Aorta (tissue), 5 donors: ENCODE data around the gene KLK4. TPM values are rescaled to one million over a fixed set of nuclear protein-coding genes. Genes with fewer than 3 reads are reported as not detected.

ENCODE experiments used
- ATAC-seq: fragments of 200-7000 bp; cut with Tn5 transposase; one replicate; pipeline ENCODE4 v1.9.1; 2022; ENCODE audit warnings: moderate library complexity; ENCODE audit not compliant: low FRiP score
- DNase-seq, 2 donors: peaks; one replicate each; pipeline ENCODE4 v3.0.0-alpha.2; 2020
- H3K27ac ChIP-seq, 2 donors: one replicate each; pipeline ENCODE4 v1.5.1; 2013; ENCODE audit warnings: low read length in 2 of 2, mild to moderate bottlenecking in 2 of 2, moderate library complexity in 2 of 2, control low read depth in 1 of 2, inconsistent platforms in 1 of 2, low read depth in 1 of 2
- H3K27me3 ChIP-seq, 2 donors: one replicate each; pipeline ENCODE4 v1.6.1; 2013; ENCODE audit warnings: control low read depth in 1 of 2, low read length in 1 of 2, mild to moderate bottlenecking in 1 of 2, moderate library complexity in 1 of 2; ENCODE audit not compliant: insufficient read depth in 2 of 2, control insufficient read depth in 1 of 2
- H3K36me3 ChIP-seq, 2 donors: one replicate each; pipeline ENCODE4 v1.6.1; 2013; ENCODE audit warnings: control low read depth in 1 of 2, low read length in 1 of 2, mild to moderate bottlenecking in 1 of 2; ENCODE audit not compliant: insufficient read depth in 2 of 2, control insufficient read depth in 1 of 2
- H3K4me1 ChIP-seq, 2 donors: one replicate each; pipeline ENCODE4 v1.6.1; 2013; ENCODE audit warnings: low read length in 2 of 2, control low read depth in 1 of 2, mild to moderate bottlenecking in 1 of 2, moderate library complexity in 1 of 2; ENCODE audit not compliant: insufficient read depth in 2 of 2, control insufficient read depth in 1 of 2
- H3K4me3 ChIP-seq, 2 donors: one replicate each; pipeline ENCODE4 v1.5.1; 2013; ENCODE audit warnings: low read length in 2 of 2, control low read depth in 1 of 2, mild to moderate bottlenecking in 1 of 2
- H3K9me3 ChIP-seq: one replicate; pipeline ENCODE4 v1.6.1; 2013; ENCODE audit warnings: mild to moderate bottlenecking, low read length; ENCODE audit not compliant: control insufficient read depth
- WGBS, 2 donors: extraction: QIAGEN DNeasy Blood & Tissue Kit; methylation state at CpG; one replicate each; pipeline ENCODE4 v1.1.7; 2013; 5-methylcytosine and 5-hydroxymethylcytosine counted together
- intact Hi-C, 2 donors: fragments of 100-400 bp; cut with DNase I; formaldehyde crosslinking; loops; one replicate each; pipeline versions ENCODE4 v1.14.2 to v1.15.0; 2022
- long read RNA-seq, 2 donors: library from polyadenylated mRNA; unstranded; transcript quantifications; one replicate each; pipeline ENCODE4 v2.0.0, GENCODE V29; 2020 to 2021
- polyA plus RNA-seq, 2 donors: library from polyadenylated mRNA; stranded (reverse); fragments of 200-250 nt; gene quantifications; one replicate each; pipeline ENCODE4 v1.2.3, GENCODE V29; 2013
- total RNA-seq, 2 donors: library from RNA; stranded (reverse); fragmentation: NEBNext Ultra II Directional; extraction: Animal tissue kit (Norgen Biotek cat#: 25700); gene quantifications; one replicate each; pipeline ENCODE4 v1.2.1, GENCODE V29; 2021
- donor health status: healthy with polysubstance abuse.
- donor health status: Bipolar disorder and iron deficiency.
- donor health status: DM: no; HTN: no; CAD: no.
- donor health status: DM: no; HTN: no; CAD: no.
- donor health status: DM: yes; HTN: yes; CAD: no.

The KLK4 gene, protein sequence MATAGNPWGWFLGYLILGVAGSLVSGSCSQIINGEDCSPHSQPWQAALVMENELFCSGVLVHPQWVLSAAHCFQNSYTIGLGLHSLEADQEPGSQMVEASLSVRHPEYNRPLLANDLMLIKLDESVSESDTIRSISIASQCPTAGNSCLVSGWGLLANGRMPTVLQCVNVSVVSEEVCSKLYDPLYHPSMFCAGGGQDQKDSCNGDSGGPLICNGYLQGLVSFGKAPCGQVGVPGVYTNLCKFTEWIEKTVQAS
- not detected for total RNA-seq
- not detected for polyA plus RNA-seq
- long read RNA-seq, donor 1, result 0 reads
- long read RNA-seq, donor 2, result 0 reads

DNA sequence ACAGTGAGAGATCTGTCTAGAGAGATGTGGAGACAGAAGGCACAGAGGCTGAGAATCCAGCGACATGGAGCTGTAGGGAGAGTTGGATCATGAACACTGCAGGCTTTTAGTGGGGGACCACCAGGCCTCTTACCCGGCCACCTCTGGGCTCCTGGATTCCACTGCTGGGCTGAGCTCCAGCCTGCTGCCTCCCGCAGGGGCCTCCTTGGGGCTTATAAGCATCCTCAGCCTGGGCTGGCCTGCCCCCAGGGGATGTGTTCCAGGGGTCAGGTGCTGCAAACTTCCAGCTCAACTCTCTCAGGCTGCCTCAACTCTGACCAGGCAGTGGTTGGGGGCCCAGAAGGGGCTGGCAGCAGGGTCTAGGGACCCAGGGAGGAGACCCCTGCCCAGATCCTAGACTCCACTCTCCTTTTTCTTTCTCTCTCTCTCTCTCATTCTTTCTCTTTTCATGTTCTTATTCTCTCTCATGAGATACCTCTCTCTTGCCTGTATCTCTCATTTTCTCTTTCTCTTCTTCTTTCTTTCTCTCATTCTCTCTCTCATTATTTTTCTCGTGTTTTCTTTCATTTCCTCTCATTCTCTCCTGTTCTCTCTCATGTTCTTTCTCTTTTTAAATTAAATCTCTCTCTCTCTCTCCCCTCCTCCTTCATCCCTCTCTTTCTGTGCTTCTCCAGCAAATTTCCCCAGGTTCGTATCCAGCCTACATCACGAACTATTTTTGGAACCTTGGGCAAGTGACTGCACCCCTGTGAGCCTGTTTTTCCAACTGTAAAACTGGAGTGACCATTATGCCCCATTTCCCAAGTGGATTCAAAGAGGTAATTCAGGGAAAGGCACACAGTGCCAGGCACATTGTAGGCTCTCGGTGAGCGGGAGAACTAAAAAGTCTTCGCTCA, at the start of gene KLK4:
Gene KLK4 (minus strand): TSS at position 190 of the 896 bp plus-strand sequence. CDS start 657 bp downstream, outside the sequence.
- Histone ChIP-seq H3K4me3 (no peak within 1 kb of the TSS), H3K36me3 (no peaks in the 10 kb centered on the region), H3K27ac (no peak within 1 kb of the TSS), H3K9me3 (no peaks in the 10 kb centered on the region), H3K27me3 (no peaks in the 10 kb centered on the region), H3K4me1 (no peaks in the 10 kb centered on the region)
- WGBS, 2 donors, result 44 to 52% methylated on average over 9 of the region's 9 CpGs
- intact Hi-C loops, result no loop called here
- DNase-seq, result no peak
- ATAC-seq, result no peak

DNA sequence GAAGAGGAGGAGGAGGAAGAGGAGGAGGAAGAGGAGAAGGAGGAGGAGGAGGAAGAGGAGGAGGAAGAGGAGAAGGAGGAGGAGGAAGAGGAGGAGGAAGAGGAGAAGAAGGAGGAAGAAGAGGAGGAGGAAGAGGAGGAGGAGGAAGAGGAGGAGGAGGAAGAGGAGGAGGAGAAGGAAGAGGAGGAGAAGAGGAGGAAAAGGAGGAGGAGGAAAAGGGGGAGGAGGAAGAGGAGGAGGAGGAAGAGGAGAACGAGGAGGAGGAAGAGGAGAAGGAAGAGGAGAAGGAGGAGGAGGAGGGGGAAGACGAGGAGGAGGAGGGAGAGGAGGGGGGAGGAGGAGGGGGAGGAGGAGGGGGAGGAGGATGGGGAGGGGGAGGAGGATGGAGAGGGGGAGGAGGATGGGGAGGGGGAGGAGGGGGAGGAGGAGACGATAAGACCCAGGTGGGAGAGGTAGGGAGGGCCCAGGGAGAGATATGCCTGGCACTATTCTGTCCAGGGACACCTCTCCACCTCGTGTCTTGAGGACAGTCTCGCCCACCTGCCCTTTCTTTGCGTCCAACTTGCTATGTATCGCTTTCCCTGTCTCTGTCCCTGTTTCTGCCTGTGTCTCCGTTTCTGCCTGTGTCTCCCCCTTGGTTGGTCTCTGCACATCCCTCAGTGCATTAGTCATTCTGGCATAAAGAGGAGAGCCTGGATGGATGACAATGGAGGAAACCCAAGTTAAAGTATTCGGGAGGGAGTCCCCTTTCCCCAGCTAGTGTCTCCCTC, 48.7 kb upstream of the KLK4 start:
- no peak overlapping the region for H3K4me3 ChIP-seq
- ATAC-seq (no peak), DNase-seq (no peak)
- H3K9me3 ChIP-seq, result no peaks in the 10 kb centered on the region
- no peak overlapping the region for H3K27ac ChIP-seq
- H3K36me3 ChIP-seq, result no peaks in the 10 kb centered on the region
- no peaks in the 10 kb centered on the region for H3K4me1 ChIP-seq
- 57 to 63% methylated on average over 7 to 8 of the region's 9 CpGs for WGBS, 2 donors
- H3K27me3 ChIP-seq, result no peaks in the 10 kb centered on the region
- intact Hi-C loops, result no loop called here

DNA sequence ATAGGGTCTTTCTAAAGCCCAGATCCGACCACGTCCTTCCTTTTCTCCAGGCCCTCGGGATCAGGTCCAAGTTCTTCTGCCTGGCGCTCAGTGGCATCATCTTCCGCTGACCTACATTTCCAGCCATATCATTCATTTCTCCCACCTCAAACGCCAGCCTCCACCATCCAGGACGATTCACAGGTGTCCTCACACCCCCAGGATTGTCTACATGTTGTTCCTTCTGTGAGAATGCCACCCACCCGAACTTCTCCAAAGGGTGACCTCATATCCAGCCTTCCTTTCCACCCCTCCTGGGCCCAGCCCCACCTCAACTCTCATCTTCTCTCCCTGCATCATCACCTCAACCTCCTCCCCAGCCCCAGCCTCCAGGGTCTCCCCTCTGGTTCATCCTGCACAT, 46.4 kb upstream of the KLK4 start:
- ATAC-seq (no peak), DNase-seq (no peak)
- Histone ChIP-seq H3K9me3 (no peaks in the 10 kb centered on the region), H3K4me3 (no peak overlapping the region), H3K27me3 (no peaks in the 10 kb centered on the region), H3K36me3 (no peaks in the 10 kb centered on the region), H3K4me1 (no peaks in the 10 kb centered on the region), H3K27ac (no peak overlapping the region)
- 71 to 75% methylated on average over 8 of the region's 8 CpGs for WGBS, 2 donors
- intact Hi-C loops, result no loop called here

DNA sequence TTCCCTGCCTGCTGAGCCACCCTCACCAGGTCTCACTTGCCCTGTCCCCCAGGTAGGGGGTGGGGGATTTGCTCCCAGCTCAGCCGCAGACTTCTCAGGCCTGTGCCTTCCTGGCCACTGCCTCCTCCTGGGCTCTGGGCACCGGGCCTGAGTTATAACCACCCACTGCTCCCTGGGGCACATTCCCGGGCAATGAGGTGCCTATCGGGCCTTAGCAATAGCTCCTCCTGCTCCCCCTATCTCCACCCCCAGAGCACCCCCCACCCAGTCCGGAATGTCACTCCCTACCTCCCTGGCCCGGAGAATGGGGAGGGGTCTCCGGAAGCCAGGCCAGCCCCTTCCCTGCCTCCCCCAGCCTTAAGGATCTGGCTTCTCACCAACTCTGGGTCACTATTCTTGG, 41.7 kb upstream of the KLK4 start, which contains the start of gene KLK5:
Gene KLK5 (minus strand): TSS at position 129 of the 400 bp plus-strand sequence. CDS start 381 bp downstream, outside the sequence.
- WGBS, 2 donors, result 2 to 5% methylated on average over 7 of the region's 7 CpGs
- no peak within 1 kb of the TSS for H3K27ac ChIP-seq
- no peaks in the 10 kb centered on the region for H3K4me1 ChIP-seq
- ATAC-seq (peak; percentile 26), DNase-seq (no peak)
- H3K9me3 ChIP-seq, result peaks cover 1% of the 10 kb centered on the region
- H3K4me3 ChIP-seq, result no peak within 1 kb of the TSS
- intact Hi-C loops, result no loop called here
- no peaks in the 10 kb centered on the region for H3K27me3 ChIP-seq
- H3K36me3 ChIP-seq, result no peaks in the 10 kb centered on the region

DNA sequence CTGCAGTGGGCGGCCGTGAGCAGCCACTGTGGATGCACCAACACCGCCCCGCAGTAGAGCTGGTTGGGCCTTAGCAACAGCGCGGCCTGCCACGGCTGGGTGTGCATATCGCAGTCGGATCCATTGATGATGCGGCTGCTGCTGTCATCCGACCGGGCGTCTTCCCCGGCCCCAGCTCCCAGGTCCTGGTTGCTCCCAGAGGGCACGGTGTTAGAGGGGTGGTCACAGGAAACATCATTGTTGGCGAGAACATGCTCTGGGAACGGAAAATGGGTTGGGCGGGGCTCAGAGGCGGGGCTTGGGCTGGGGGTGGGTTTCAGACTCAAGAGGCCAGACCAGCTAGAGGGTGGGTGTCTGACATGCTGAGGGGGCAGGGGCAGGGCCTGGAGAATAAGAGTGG, 38.7 kb upstream of the KLK4 start:
- Histone ChIP-seq H3K4me1 (no peaks in the 10 kb centered on the region), H3K36me3 (no peaks in the 10 kb centered on the region), H3K27ac (no peak overlapping the region), H3K4me3 (no peak overlapping the region), H3K27me3 (no peaks in the 10 kb centered on the region), H3K9me3 (peaks cover 1% of the 10 kb centered on the region)
- ATAC-seq (no peak), DNase-seq (no peak)
- intact Hi-C loops, result no loop called here
- 44 to 50% methylated on average over 17 to 19 of the region's 19 CpGs for WGBS, 2 donors

DNA sequence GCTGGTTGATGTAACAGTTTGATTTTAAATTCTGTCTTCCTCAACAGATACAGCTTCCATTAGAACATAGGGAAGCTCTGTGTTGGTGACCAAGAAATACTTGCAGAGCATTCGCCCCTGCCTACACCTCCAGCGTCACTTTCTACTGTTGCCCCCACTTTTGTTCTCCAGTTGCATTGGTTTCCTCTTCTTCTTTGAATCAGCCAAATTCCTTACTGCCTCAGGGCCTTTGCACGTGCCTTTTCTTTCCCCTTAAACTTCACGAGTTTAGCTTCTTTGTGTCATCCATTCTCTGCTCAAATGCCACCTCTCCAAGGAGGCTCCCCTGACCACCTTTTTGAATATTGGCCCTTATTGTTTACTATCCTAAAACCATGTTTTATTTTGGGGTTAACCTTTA, 35.9 kb upstream of the KLK4 start:
- Histone ChIP-seq H3K4me1 (no peaks in the 10 kb centered on the region), H3K36me3 (no peaks in the 10 kb centered on the region), H3K27ac (no peak overlapping the region), H3K4me3 (no peak overlapping the region), H3K27me3 (no peaks in the 10 kb centered on the region), H3K9me3 (peaks cover 1% of the 10 kb centered on the region)
- no peak for ATAC-seq
- 78 to 85% methylated on average over 4 of the region's 4 CpGs for WGBS, 2 donors
- intact Hi-C loops, result no loop called here
- no peak for DNase-seq

DNA sequence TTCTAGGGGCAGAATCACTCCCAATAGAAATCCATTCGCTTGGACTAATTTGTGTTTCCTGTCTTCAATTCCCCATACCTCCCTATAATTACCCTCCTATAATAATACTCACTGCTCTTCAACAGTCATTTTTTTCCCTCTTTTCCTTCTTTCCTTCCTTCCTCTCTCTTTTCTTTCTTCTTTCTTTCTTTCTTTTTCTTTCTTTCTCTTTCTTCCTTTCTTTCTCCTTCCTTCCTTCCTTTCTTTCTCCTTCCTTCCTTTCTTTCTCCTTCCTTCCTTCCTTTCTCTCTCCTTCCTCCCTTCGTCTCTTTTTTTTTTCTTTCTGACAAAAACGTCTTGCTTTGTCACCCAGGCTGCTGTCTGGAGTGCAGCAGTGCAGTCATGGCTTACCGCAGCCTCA, 33.6 kb upstream of the KLK4 start:
- ATAC-seq (no peak), DNase-seq (peak in 1 of 2 donors; percentile 9)
- Histone ChIP-seq H3K27me3 (no peaks in the 10 kb centered on the region), H3K36me3 (no peaks in the 10 kb centered on the region), H3K27ac (no peak overlapping the region), H3K4me3 (no peak overlapping the region), H3K9me3 (peaks cover 3% of the 10 kb centered on the region), H3K4me1 (no peaks in the 10 kb centered on the region)
- intact Hi-C loops, result no loop called here
- 67% methylated on average over 4 of the region's 4 CpGs for WGBS, 2 donors

DNA sequence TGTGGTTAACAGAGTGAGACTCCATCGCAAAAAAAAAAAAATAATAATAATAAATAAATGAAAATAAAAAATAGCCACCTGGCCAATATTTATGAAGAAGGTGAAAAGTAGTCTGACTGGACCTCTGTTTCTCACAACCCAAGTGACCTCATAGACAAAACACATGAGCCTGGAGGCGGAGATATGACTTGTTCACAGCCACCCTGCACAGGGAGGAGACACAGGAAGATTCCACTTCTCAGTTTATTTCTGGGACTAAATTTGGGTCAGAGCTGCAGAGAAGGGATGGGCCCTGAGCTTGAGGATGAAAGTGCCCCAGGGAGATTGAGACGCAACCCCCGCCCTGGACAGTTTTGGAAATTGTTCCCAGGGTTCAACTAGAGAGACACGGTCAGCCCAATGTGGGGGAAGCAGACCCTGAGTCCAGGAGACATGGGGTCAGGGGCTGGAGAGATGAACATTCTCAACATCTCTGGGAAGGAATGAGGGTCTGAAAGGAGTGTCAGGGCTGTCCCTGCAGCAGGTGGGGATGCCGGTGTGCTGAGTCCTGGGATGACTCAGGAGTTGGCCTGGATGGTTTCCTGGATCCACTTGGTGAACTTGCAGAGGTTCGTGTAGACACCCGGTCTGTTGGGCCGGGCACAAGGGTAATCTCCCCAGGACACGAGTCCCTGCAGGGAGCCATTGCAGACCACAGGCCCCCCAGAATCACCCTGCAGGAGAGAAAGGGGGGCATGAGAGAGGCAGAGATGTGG, 32.1 kb upstream of the KLK4 start:
- no peak for ATAC-seq
- H3K27ac ChIP-seq, result no peak overlapping the region
- WGBS, 2 donors, result 84 to 87% methylated on average over 10 of the region's 10 CpGs

More for the DNA sequence above, 32.1 kb upstream of the KLK4 start:
- intact Hi-C loops, result no loop called here
- Histone ChIP-seq H3K9me3 (peaks cover 6% of the 10 kb centered on the region), H3K4me1 (no peaks in the 10 kb centered on the region), H3K27me3 (no peaks in the 10 kb centered on the region), H3K36me3 (no peaks in the 10 kb centered on the region), H3K4me3 (no peak overlapping the region)
- DNase-seq, result peak in 1 of 2 donors; percentile 37
